ENCODE measurements around the gene NASP. TPM values are rescaled to one million over a fixed set of nuclear protein-coding genes. Genes with fewer than 3 reads are reported as not detected.

NASP gene
- total and polyA plus RNA-seq, 2 experiments from 2014 or later = 294 to 1,039 TPM

- TF ChIP-seq REST (IDR thresholded peaks at IDR 0.05; ENCODE audit: unreplicated experiment) (no peak), POLR2AphosphoS5 (IDR thresholded peaks at IDR 0.05; ENCODE audit: low read depth) (no peak), ZNF331 (CRISPR knock-in tag; IDR thresholded peaks at IDR 0.05; ENCODE audit: low read depth) (no peak), STAT1 (IDR thresholded peaks at IDR 0.05; ENCODE audit: unreplicated experiment) (no peak), CREB1 (CRISPR knock-in tag; IDR thresholded peaks at IDR 0.05; ENCODE audit: low read depth) (no peak), ZNF114 (CRISPR knock-in tag; IDR thresholded peaks at IDR 0.05) (no peak), EZH2 (IDR thresholded peaks at IDR 0.05; ENCODE audit: low read depth, unreplicated experiment) (no peak), JUNB (IDR thresholded peaks at IDR 0.05; ENCODE audit: unreplicated experiment) (no peak), CTCF (conservative IDR thresholded peaks at IDR 0.05; ENCODE audit: low read depth in 2 of 2) (no peak), EZH2phosphoT487 (IDR thresholded peaks at IDR 0.05; ENCODE audit: unreplicated experiment) (no peak)
These were observed 37.0 kb downstream of the NASP start (continued) for GRCh38 chr1:45620588-45621500.

GRCh38 chr1:45621501-45621836, 37.6 kb downstream of the NASP start:
- Histone ChIP-seq H3K4me1 (ENCODE audit: insufficient read depth) (peaks cover 10% of the 10 kb centered on the region; the same call in 1 of the 2 replicates), H2AFZ (no peak overlapping the region), H3K36me3 (ENCODE audit: insufficient read depth) (peaks cover 20% of the 10 kb centered on the region), H3K9me2 (ENCODE audit: insufficient read depth) (no peaks in the 10 kb centered on the region), H3K27me3 (ENCODE audit: insufficient read depth) (no peaks in the 10 kb centered on the region), H3K27ac (ENCODE audit: low read depth) (peak overlapping the region; percentile 34; the same call in 1 of the 2 replicates), H3K79me2 (replicated peaks; ENCODE audit: insufficient read depth) (no peaks in the 10 kb centered on the region), H3K4me2 (no peak overlapping the region), H3F3A (replicated peaks; ENCODE audit: low read depth) (peaks cover 74% of the 10 kb centered on the region), H4K20me1 (replicated peaks; ENCODE audit: insufficient read depth) (peaks cover 27% of the 10 kb centered on the region), H3K4me3 (no peak overlapping the region)
- ATAC-seq = peak; percentile 1; the same call in 2 of the 3 replicates
- peak; percentile 17 for DNase-seq (ENCODE audit: low spot score)
- H3K36me3 Mint-ChIP-seq (ENCODE audit: low read depth) = peaks cover 45% of the 10 kb centered on the region
- no peaks in the 10 kb centered on the region for H3K9me3 Mint-ChIP-seq
- no peak overlapping the region for H3K27ac Mint-ChIP-seq
- H3K4me3 Mint-ChIP-seq = no peak overlapping the region
- peaks cover 7% of the 10 kb centered on the region for H3K4me1 Mint-ChIP-seq
- peaks cover 25% of the 10 kb centered on the region for H3K27me3 Mint-ChIP-seq (ENCODE audit: insufficient read depth, low read depth, poor library complexity)
- no peak for TF ChIP-seq POLR2AphosphoS5 (IDR thresholded peaks at IDR 0.05; ENCODE audit: low read depth)
- TF ChIP-seq NANOG (IDR thresholded peaks at IDR 0.05; ENCODE audit: borderline replicate concordance) = no peak
- TF ChIP-seq ZNF114 (CRISPR knock-in tag; IDR thresholded peaks at IDR 0.05) = no peak
- TF ChIP-seq EZH2 (IDR thresholded peaks at IDR 0.05; ENCODE audit: low read depth, unreplicated experiment) = no peak
- no peak for TF ChIP-seq CTCF (conservative IDR thresholded peaks at IDR 0.05; ENCODE audit: low read depth in 2 of 2)
- no peak for TF ChIP-seq CREB1 (CRISPR knock-in tag; IDR thresholded peaks at IDR 0.05; ENCODE audit: low read depth)
- TF ChIP-seq EZH2phosphoT487 (IDR thresholded peaks at IDR 0.05; ENCODE audit: unreplicated experiment) = no peak
- no peak for TF ChIP-seq STAT1 (IDR thresholded peaks at IDR 0.05; ENCODE audit: unreplicated experiment)
- no peak for TF ChIP-seq REST (IDR thresholded peaks at IDR 0.05; ENCODE audit: unreplicated experiment)
- TF ChIP-seq ETS1 (IDR thresholded peaks at IDR 0.05) = no peak
- no peak for TF ChIP-seq JUNB (IDR thresholded peaks at IDR 0.05; ENCODE audit: unreplicated experiment)
- TF ChIP-seq ZNF331 (CRISPR knock-in tag; IDR thresholded peaks at IDR 0.05; ENCODE audit: low read depth) = no peak
